GM21526 (cell line): ENCODE data around the gene MED20.
"Not testable (repeated sequence)": the region's sequence is repeated elsewhere in the genome, so short reads cannot be mapped to it uniquely, and the experiment has no call there.

Experiments
- ATAC-seq: cut with Tn5 transposase; IDR thresholded peaks from one replicate; pipeline ENCODE4 v1.9.1; 2021; ENCODE audit warnings: moderate library complexity; ENCODE audit not compliant: unreplicated experiment, low FRiP score

MED20 gene, protein sequence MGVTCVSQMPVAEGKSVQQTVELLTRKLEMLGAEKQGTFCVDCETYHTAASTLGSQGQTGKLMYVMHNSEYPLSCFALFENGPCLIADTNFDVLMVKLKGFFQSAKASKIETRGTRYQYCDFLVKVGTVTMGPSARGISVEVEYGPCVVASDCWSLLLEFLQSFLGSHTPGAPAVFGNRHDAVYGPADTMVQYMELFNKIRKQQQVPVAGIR

DNA sequence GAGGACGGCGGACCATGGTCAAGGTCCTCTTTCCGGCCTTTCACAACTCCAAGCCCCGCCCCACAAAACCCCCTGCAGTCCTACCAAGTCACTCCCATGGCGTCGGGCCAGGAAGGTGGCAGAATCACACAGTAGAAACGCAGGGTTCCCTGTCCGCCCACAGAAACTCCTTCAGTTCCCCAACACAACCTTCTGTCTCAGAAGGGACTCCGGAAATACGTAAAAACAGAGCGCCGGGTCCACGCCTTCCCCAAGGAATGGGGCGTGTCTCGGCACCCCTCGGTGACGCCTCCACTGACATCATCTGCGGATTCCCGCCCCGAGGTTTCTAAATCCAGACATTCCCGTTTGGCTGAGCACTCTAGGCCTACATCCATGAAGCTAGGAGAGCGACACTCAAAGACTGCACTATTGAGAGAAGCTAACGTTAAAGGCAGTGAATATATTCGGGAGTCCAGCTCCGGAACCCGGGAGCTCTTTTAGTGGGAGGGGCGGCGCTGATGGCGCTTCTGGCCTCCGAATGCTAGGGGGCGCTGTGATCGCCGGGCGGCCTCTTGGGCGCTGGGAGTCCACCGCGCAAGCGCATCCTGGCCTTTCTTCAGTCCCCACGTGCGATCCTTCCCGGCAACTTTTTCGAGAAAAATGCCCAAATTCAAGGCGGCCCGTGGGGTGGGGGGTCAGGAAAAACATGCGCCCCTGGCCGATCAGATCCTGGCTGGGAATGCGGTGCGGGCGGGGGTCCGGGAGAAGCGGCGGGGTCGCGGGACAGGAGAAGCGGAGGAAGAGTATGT, at the start of gene MED20, which contains the start of gene BYSL:
Gene MED20 (minus strand): TSS at position 219 of the 791 bp plus-strand sequence. CDS start 121 bp downstream, at position 98.
Gene BYSL (plus strand): TSS at position 579 of the 791 bp plus-strand sequence. CDS start 64 bp downstream, at position 643.
- ATAC-seq, result peak; percentile 85

DNA sequence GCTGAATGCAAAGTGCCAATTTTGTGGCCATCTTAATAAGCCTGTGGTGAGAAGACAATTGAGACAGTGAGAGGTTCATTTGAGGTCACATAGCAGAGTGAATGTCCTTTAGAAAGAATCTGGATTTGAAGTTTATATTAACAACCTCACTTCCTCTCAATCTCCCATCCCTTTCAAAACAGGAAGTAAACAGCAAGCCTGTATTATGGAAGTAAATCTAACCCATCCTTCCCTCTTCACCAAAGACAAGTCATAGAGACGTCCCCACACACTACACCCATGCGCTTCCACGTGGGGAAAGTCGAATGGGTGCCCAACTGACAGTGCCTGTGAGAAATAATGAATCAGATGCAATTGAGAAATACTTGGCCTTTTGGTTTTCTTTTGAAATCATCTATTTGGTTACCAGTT, 49.5 kb upstream of the MED20 start:
- no peak for ATAC-seq

GRCh38 chr6:41967312-41968287, 46.7 kb upstream of the MED20 start:
- no peak for ATAC-seq

GRCh38 chr6:41966961-41967311, 46.0 kb upstream of the MED20 start:
- ATAC-seq, result no peak

DNA sequence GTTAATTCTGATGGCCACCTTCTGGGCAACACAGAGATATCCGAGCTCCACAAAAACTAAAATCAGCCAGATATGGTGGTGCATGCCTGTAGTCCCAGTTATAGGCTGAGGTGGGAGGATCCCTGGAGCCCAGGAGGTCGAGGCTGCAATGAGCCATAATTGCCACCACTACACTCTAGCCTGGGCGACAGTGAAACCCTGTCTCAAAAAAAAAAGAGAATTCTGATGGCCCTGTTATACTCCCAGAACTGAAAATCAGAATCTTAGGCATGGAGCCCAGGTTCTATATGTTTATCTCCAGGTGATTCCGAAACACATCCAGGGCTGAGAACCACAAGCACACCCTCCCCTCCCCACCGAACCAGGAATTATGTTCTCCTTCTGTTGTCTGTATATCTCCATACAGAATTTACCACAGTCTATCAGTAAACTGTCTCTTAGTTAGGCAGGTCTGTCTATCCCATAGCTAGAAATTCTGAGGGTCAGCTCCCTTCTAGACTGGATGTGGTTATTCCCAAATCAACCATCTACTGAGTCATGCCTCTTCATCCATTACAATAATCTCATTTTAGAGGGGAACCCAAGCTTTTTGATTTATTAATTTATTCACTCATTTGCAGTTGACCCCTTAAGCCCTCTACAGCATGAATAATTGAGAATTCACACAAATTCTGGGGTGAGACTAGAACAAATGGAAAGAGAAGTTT, 45.4 kb upstream of the MED20 start:
- ATAC-seq, result no peak

GRCh38 chr6:41965429-41966213, 44.7 kb upstream of the MED20 start:
- ATAC-seq, result no peak

DNA sequence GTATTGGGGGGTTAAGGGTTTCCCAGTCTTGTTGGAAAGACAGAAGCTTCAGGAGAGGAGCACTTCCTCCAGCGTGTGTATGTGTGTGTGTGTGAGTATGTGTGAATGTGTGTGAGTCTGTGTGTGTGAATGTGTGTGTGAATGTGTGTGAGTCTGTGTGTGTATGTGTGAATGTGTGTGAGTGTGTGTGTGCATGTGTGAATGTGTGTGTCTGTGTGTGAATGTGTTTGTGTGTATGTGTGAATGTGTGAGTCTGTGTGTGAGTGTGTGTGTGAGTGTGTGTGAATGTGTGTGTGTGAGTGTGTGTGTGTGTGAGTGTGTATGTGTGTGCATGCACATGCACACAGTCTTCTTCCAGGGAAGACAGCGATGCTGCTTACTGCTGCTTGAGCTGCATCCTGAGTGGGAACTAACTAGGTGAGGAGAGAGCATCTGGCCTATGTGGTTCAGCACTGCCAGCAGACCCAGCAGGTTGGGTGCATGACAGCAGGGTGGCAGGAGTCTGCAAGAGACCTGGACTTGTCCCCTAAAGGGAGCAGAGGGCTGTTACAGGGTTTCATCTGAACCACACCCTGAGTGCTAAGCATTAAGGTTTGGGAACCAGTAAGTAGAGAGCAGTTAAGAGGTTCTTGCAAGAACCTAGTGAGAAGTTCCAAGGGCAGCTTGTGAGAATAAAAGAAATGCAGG, 43.4 kb upstream of the MED20 start:
- ATAC-seq, result no peak

GRCh38 chr6:41963371-41963770, 42.4 kb upstream of the MED20 start:
- no peak for ATAC-seq

- ATAC-seq, result no peak
Observed at GRCh38 chr6:41960028-41960427, 39.1 kb upstream of the MED20 start.

DNA sequence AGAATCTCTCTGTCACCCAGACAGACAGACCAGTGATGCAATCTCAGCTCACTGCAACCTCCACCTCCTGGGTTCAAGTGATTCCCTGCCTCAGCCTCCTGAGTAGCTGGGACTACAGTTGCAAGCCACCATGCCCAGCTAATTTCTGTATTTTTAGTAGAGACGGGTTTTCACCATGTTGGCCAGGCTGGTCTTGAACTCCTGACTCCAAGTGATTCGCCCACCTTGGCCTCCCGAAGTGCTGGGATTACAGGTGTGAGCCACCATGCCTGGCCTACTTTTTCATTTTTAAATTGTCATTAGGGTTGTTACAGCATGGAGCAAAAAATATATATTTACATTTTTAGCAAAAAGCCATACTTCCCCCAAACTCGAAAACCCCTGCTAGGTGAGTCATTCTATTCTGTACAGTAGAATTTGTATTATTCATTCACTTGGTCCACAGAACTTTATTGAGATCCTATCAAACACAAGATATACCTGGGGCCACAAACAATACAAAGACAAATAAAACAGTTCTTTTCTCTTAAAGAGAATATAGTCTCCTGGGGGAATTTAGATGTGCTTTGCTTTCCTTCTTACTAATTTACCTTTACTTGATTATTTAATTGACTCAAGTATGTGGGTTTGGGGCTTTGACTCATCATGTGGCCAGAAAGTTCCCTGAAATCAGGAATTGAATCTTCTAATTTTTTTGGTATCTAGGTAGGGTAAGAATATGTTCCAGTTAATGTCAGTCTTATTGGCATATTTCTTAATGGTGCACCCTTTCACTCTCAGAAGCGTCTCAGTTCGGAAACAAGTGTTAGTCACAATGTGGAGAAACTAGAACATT, 37.3 kb upstream of the MED20 start:
- ATAC-seq, result no peak

- no peak for ATAC-seq
Observed at GRCh38 chr6:41957117-41957516, 36.2 kb upstream of the MED20 start.

DNA sequence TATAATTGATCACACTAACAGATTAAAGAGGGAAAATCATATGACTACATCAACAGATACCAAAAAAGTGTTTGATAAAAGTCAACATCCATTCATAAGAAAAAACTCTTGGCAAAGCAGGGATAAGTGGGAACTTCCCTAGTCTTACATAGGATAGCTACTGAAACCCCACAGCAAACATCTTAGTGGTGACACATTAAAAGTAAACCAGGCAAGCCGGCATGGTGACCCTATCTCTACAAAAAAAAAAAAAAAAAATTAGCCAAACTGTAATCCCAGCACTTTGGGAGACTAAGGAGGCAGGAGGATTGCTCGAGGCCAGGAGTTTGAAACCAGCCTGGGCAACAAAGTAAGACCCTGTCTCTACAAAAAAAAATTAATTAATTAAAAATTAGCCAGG, 34.5 kb upstream of the MED20 start:
- ATAC-seq, result no peak

GRCh38 chr6:41954668-41955067, 33.7 kb upstream of the MED20 start:
- ATAC-seq, result no peak

- ATAC-seq, result no peak
Observed at GRCh38 chr6:41947581-41948220, 26.8 kb upstream of the MED20 start.

DNA sequence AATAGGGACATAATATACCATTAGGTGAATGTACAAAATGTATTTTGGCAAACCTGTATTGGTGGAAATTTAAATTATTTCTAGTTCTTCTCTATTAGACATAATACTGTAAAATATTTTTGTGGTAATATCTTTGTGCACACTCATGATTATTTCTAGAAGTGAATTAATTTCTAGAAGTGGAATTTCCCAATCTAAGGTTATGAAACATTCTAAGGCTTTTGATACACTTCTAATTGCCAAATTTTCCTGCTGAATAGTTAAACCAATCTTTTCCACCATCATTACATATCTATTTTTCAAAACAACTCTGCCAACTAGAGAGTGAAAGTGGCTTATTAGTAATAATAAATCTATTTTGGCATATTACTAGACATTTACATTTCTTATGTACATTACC, 22.5 kb upstream of the MED20 start:
- no peak for ATAC-seq

- not testable (repeated sequence) for ATAC-seq
Observed at GRCh38 chr6:41942882-41943281, 21.9 kb upstream of the MED20 start.

GRCh38 chr6:41942067-41942851, 21.3 kb upstream of the MED20 start:
- no peak for ATAC-seq
